ENCODE results near the gene SLC9A9. TPM values are rescaled to one million over a fixed set of nuclear protein-coding genes. Genes with fewer than 3 reads are reported as not detected.
"Not testable (repeated sequence)": the region's sequence is repeated elsewhere in the genome, so short reads cannot be mapped to it uniquely, and the experiment has no call there.

The SLC9A9 gene
- total and polyA plus RNA-seq, 10 of the 15 experiments (the other 5 are each of a cell fraction or from before 2014, with no cell fraction given), result 3.5 to 14.2 (median 9.3) TPM

GRCh38 chr3:143433787-143434378, 414.4 kb downstream of the SLC9A9 start:
- no peaks in the 10 kb centered on the region for H3K4me1 ChIP-seq (ENCODE audit: control insufficient read depth, insufficient read depth, low read length)
- no peak overlapping the region for H3K4me3 ChIP-seq
- FAIRE-seq (no peak), DNase-seq (ENCODE audit: low read depth, low spot score) (no peak), ATAC-seq (peak; percentile 70)
- SMC1A ChIA-PET (ENCODE audit: uncharacterized antibody, unreplicated experiment), result interaction anchor here (0.8 to 2.2 kb wide), 8 partner anchors 11 to 241 kb away, joined by 3 to 11 read pairs (median 4); no protein-coding TSS in a partner anchor
- no peaks in the 10 kb centered on the region for H3K79me2 ChIP-seq (ENCODE audit: control insufficient read depth, insufficient read depth, low read length)
- TF ChIP-seq YBX1 (IDR thresholded peaks at IDR 0.05) (no peak), SMC3 (IDR thresholded peaks at IDR 0.05; ENCODE audit: borderline replicate concordance, low read length) (peak; percentile 65), RAD21 (IDR thresholded peaks at IDR 0.05; ENCODE audit: insufficient read depth, low read depth, low read length) (peak; percentile 72), POLR2AphosphoS2 (IDR thresholded peaks at IDR 0.05; ENCODE audit: low read depth, low read length) (no peak), HDGF (IDR thresholded peaks at IDR 0.05) (no peak), MTA3 (IDR thresholded peaks at IDR 0.05; ENCODE audit: borderline replicate concordance, low read length) (no peak), CTCF (IDR thresholded peaks at IDR 0.05 in 2 of 3, conservative IDR thresholded peaks at IDR 0.05 in 1 of 3; ENCODE audit: control insufficient read depth in 2 of 3, extremely low read depth in 1 of 3, insufficient read depth in 1 of 3, low read depth in 3 of 3, low read length in 3 of 3) (peak; percentile 61 to 67 (median 63); a peak in 5 of 6 replicates)
- no peaks in the 10 kb centered on the region for H4K20me1 ChIP-seq (ENCODE audit: control insufficient read depth, insufficient read depth)
- CTCF ChIA-PET, result interaction anchor here (0.5 to 3.1 kb wide), 15 partner anchors 9 to 381 kb away, joined by 3 to 27 read pairs (median 4); no protein-coding TSS in a partner anchor
- H2AFZ ChIP-seq (ENCODE audit: control insufficient read depth, low read depth, low read length), result no peak overlapping the region
- RAD21 ChIA-PET (ENCODE audit: unreplicated experiment), result interaction anchor here (0.9 kb wide), 1 partner anchor 240 kb away, joined by 4 read pairs; no protein-coding TSS in a partner anchor
- POLR2A ChIA-PET, result no interaction called here
- no peaks in the 10 kb centered on the region for H3K27me3 ChIP-seq (replicated peaks in 1 of 2; ENCODE audit: control insufficient read depth in 2 of 2, insufficient read depth in 2 of 2, low read length in 1 of 2)
- H3K36me3 ChIP-seq (ENCODE audit: control insufficient read depth in 2 of 2, insufficient read depth in 2 of 2, low read length in 1 of 2), result no peaks in the 10 kb centered on the region
- H3K4me2 ChIP-seq (ENCODE audit: control insufficient read depth, insufficient read depth), result no peak overlapping the region
- in situ Hi-C loops (cut with MboI), result loop anchor here (10.0 kb wide), 1 partner anchor 211 kb away; no protein-coding TSS in a partner anchor
- BruUV-seq (replicated peaks), result no TSS peak
- H3K27ac ChIP-seq (ENCODE audit: control insufficient read depth, insufficient read depth), result no peak overlapping the region
- intact Hi-C loops (cut with micrococcal nuclease; ENCODE audit: unreplicated experiment), result loop anchor here (1.0 to 5.0 kb wide), 3 partner anchors 210 to 312 kb away; no protein-coding TSS in a partner anchor
- H3K9ac ChIP-seq (ENCODE audit: control insufficient read depth, insufficient read depth, low read length), result no peak overlapping the region
- H3K9me3 ChIP-seq (replicated peaks; ENCODE audit: control insufficient read depth, insufficient read depth, low read length), result no peaks in the 10 kb centered on the region
- WGBS (ENCODE audit: insufficient coverage, insufficient replicate concordance, low lambda C conversion rate, missing lambda C conversion rate), result 49% methylated on average over 4 of the region's 4 CpGs

DNA sequence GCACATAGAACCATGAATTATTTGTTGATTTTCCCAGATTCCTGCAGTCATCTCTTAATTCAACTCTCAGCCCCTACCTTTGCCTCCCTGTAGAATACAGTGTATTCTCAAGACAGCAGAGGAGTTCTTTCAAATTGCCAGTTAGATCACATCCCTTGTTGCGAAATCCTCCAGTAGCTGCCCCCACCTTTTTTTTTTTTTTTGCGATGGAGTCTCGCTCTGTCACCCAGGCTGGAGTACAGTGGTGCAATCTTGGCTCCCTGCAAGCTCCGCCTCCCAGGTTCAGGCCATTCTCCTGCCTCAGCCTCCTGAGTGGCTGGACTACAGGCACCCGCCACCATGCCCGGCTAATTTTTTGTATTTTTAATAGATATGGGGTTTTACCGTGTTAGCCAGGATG, 417.0 kb downstream of the SLC9A9 start:
- H3K27me3 ChIP-seq (replicated peaks in 1 of 2; ENCODE audit: control insufficient read depth in 2 of 2, insufficient read depth in 2 of 2, low read length in 1 of 2); DNase-seq (ENCODE audit: low read depth, low spot score); H3K27ac ChIP-seq (ENCODE audit: control insufficient read depth, insufficient read depth); H3K4me2 ChIP-seq (ENCODE audit: control insufficient read depth, insufficient read depth); H4K20me1 ChIP-seq (ENCODE audit: control insufficient read depth, insufficient read depth); H3K9ac ChIP-seq (ENCODE audit: control insufficient read depth, insufficient read depth, low read length); CTCF ChIA-PET; H3K79me2 ChIP-seq (ENCODE audit: control insufficient read depth, insufficient read depth, low read length); BruUV-seq (replicated peaks); H3K4me3 ChIP-seq; H3K4me1 ChIP-seq (ENCODE audit: control insufficient read depth, insufficient read depth, low read length); RAD21 ChIA-PET (ENCODE audit: unreplicated experiment); H3K36me3 ChIP-seq (ENCODE audit: control insufficient read depth in 2 of 2, insufficient read depth in 2 of 2, low read length in 1 of 2); ATAC-seq; H3K9me3 ChIP-seq (replicated peaks; ENCODE audit: control insufficient read depth, insufficient read depth, low read length); H2AFZ ChIP-seq (ENCODE audit: control insufficient read depth, low read depth, low read length); FAIRE-seq; POLR2A ChIA-PET: not testable (repeated sequence)
- in situ Hi-C loops (cut with MboI) (loop anchor here (10.0 kb wide), 1 partner anchor 214 kb away; no protein-coding TSS in a partner anchor), intact Hi-C loops (cut with micrococcal nuclease; ENCODE audit: unreplicated experiment) (loop anchor here (5.0 kb wide), 1 partner anchor 309 kb away; no protein-coding TSS in a partner anchor)
- SMC1A ChIA-PET (ENCODE audit: uncharacterized antibody, unreplicated experiment), result interaction anchor here (0.7 kb wide), 1 partner anchor 26 kb away, joined by 3 read pairs; no protein-coding TSS in a partner anchor
- WGBS (ENCODE audit: insufficient coverage, insufficient replicate concordance, low lambda C conversion rate, missing lambda C conversion rate), result 99% methylated on average over 7 of the region's 7 CpGs
